K562 (cell line): Measurements from ENCODE around the gene LRRC59. TPM values are rescaled to one million over a fixed set of nuclear protein-coding genes. Genes with fewer than 3 reads are reported as not detected.

Experiments
- BACH1 ChIP-seq: fragments of 200-800 bp; sonication (Bioruptor generic); IDR thresholded peaks from 2 replicates; pipeline ENCODE4 v1.6.1; 2016; ENCODE audit warnings: missing genetic modification characterization, missing compliant biosample characterization
- CTCFL ChIP-seq: IDR thresholded peaks from 2 replicates; pipeline ENCODE4 v1.6.1; 2011; ENCODE audit warnings: borderline replicate concordance, low read depth, mild to moderate bottlenecking, moderate library complexity, low read length; ENCODE audit not compliant: insufficient read depth, poor library complexity, severe bottlenecking
- CXXC5 ChIP-seq: fragments of 250-450 bp; sonication (Bioruptor Pico); IDR thresholded peaks from 2 replicates; pipeline ENCODE4 v1.8.0; 2022; ENCODE audit warnings: inconsistent platforms, mild to moderate bottlenecking, moderate library complexity
- E2F6 ChIP-seq, 2 experiments: IDR thresholded peaks; 2 replicates each; pipeline ENCODE4 v1.6.1; 2011; ENCODE audit warnings: borderline replicate concordance in 1 of 2, control low read depth in 1 of 2, low read depth in 1 of 2, low read length in 1 of 2, mild to moderate bottlenecking in 1 of 2, mixed read lengths in 1 of 2, moderate library complexity in 1 of 2; ENCODE audit not compliant: insufficient read depth in 1 of 2, insufficient read length in 1 of 2, poor library complexity in 1 of 2, severe bottlenecking in 1 of 2; ENCODE audit errors: extremely low read depth in 1 of 2
- FOXM1 ChIP-seq, 2 experiments: fragments of 450-650 bp in 1 of 2; sonication (generic) in 1 of 2; formaldehyde crosslinking in 1 of 2; IDR thresholded peaks; 2 replicates each; pipeline versions ENCODE4 v1.6.1 to v1.9.0; 2017 to 2022; ENCODE audit warnings: low read depth in 2 of 2, mild to moderate bottlenecking in 2 of 2, missing genetic modification reagents in 1 of 2, moderate library complexity in 1 of 2
- KAT7 ChIP-seq: sonication (generic); formaldehyde crosslinking; IDR thresholded peaks from 2 replicates; pipeline ENCODE4 v1.8.0; 2022; ENCODE audit warnings: missing genetic modification reagents, mild to moderate bottlenecking, borderline replicate concordance
- L3MBTL2 ChIP-seq: fragments of 450-650 bp; IDR thresholded peaks from 2 replicates; pipeline ENCODE4 v1.6.1; 2016; ENCODE audit warnings: mild to moderate bottlenecking, moderate library complexity
- MAZ ChIP-seq, 2 experiments: fragments of 450-650 bp in 1 of 2; sonication (generic) in 1 of 2; formaldehyde crosslinking; IDR thresholded peaks in 1 of 2; conservative IDR thresholded peaks in 1 of 2; 2 replicates each; pipeline versions ENCODE4 v1.4.0 to v1.5.0; 2020; ENCODE audit warnings: mild to moderate bottlenecking in 1 of 2, missing genetic modification reagents in 1 of 2
- PYGO2 ChIP-seq: fragments of 450-650 bp; IDR thresholded peaks from 2 replicates; pipeline ENCODE4 v1.6.1; 2016; ENCODE audit warnings: mild to moderate bottlenecking, missing genetic modification characterization, moderate library complexity, missing compliant biosample characterization
- RERE ChIP-seq: sonication (generic); formaldehyde crosslinking; IDR thresholded peaks from 2 replicates; pipeline ENCODE4 v1.8.0; 2023; ENCODE audit warnings: missing genetic modification reagents, mild to moderate bottlenecking, borderline replicate concordance
- ZFP1 ChIP-seq: fragments of 450-650 bp; formaldehyde crosslinking; IDR thresholded peaks from 2 replicates; pipeline ENCODE4 v1.4.0; 2020; ENCODE audit warnings: mild to moderate bottlenecking, mixed read lengths
- ZNF12 ChIP-seq: sonication (generic); formaldehyde crosslinking; IDR thresholded peaks from 2 replicates; pipeline ENCODE4 v1.4.0; 2020; ENCODE audit warnings: mild to moderate bottlenecking, missing genetic modification reagents
- ZNF644 ChIP-seq: fragments of 200-800 bp; sonication (Bioruptor generic); IDR thresholded peaks from 2 replicates; pipeline ENCODE4 v1.6.1; 2016; ENCODE audit warnings: low read depth, missing genetic modification characterization, missing compliant biosample characterization
- polyA plus RNA-seq, 8 experiments: library from polyadenylated mRNA; depleted of rRNA in 4 of 8; stranded (reverse) in 5 of 8; unstranded in 3 of 8; fragments of >200 nt; fragmentation: Nextera tagmentation in 2 of 8; fragmentation: Illumina TruSeq in 1 of 8; extraction: Ambion mirVana in 2 of 8; extraction: Trizol in 1 of 8; gene quantifications; 2 replicates each; pipeline versions ENCODE4 v1.2.1 to v1.2.3, GENCODE V29; 2011 to 2014; ENCODE audit warnings: inconsistent platforms in 1 of 8, missing spikeins in 1 of 8
- total RNA-seq, 7 experiments: library from RNA; depleted of rRNA in 6 of 7; stranded (reverse); fragments of >200 nt in 6 of 7; fragmentation: Illumina TruSeq in 2 of 7; extraction: Trizol in 2 of 7; gene quantifications; 2 replicates each; pipeline versions ENCODE4 v1.2.1 to v1.2.3, GENCODE V29; 2011 to 2021; ENCODE audit warnings: low replicate concordance in 1 of 7

Gene LRRC59
- total and polyA plus RNA-seq, 9 of the 15 experiments (the other 6 are each of a cell fraction or from before 2014, with no cell fraction given), result 27.8 to 244 (median 154) TPM

DNA sequence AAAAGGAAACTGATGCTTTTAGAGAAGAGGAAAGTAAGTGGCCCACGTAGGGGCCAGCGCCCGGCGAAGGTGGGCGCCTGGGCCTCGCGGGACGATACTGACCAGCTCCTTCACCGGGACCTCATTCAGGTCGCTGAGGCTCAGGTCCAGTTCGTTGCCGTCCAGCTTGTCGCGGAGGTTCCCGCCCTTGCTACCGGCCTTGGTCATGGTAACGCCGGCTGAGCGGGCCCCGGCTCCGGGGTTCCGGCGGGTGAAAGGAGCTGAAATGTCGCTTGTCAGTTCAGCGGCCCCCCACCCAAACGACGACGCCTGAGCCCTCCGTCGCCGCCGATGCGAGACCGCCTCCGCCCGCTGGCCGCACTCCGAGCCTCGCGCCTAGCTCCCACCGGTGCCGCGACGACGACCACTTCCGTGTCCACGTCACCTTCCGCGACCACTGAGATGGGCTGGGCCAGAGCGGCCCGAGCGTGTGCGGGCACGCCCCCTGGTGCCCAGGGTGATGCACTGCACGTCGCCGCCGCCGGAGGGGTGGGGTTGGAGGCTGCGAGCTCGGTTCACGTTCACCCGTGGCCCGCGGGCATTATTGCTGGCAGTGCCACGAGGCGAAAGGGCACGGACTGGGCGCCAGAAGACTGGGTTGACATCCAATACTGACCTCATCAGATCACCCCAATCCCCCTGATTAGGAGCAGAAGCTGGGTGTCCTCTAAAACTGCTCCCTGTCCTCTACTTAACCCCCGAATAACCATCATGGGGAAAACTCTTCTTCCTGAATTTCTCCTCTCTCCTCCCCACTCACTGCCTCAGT is at the start of gene LRRC59 (continued):
- TF ChIP-seq RERE (CRISPR knock-in tag), result no peak
- peak; percentile 90 for TF ChIP-seq CXXC5 (CRISPR knock-in tag)
- TF ChIP-seq PYGO2 (tag), result no peak
- TF ChIP-seq E2F6 (IDR thresholded peaks at IDR 0.05; ENCODE audit: borderline replicate concordance in 1 of 2, extremely low read depth in 1 of 2, insufficient read depth in 1 of 2, insufficient read length in 1 of 2, low read depth in 1 of 2, low read length in 1 of 2, poor library complexity in 1 of 2, severe bottlenecking in 1 of 2), result peak; percentile 88 to 89
- peak; percentile 89 for TF ChIP-seq L3MBTL2
- TF ChIP-seq CTCFL, result peak; percentile 98
- TF ChIP-seq BACH1 (tag), result no peak
- 0 out of 2 replicates have a peak, but pooled peaks have one; percentile 59 for TF ChIP-seq ZNF644 (tag)
- TF ChIP-seq MAZ (CRISPR knock-in tag; conservative IDR thresholded peaks at IDR 0.05 in 1 of 2, IDR thresholded peaks at IDR 0.05 in 1 of 2), result peak; percentile 93 to 98
- TF ChIP-seq ZNF12 (CRISPR knock-in tag), result no peak
- TF ChIP-seq KAT7 (CRISPR knock-in tag), result peak; percentile 78; the same call in 1 of the 2 replicates
- TF ChIP-seq FOXM1 (IDR thresholded peaks at IDR 0.05; ENCODE audit: low read depth), result no peak
- TF ChIP-seq FOXM1 (CRISPR knock-in tag; IDR thresholded peaks at IDR 0.05; ENCODE audit: low read depth), result 0 out of 2 replicates have a peak, but pooled peaks have one; percentile 35
- no peak for TF ChIP-seq ZFP1 (CRISPR knock-in tag)
